Sigmoid colon (tissue), 7 donors: ENCODE results near the gene KCNH3. TPM values are rescaled to one million over a fixed set of nuclear protein-coding genes. Genes with fewer than 3 reads are reported as not detected.
"Not testable (repeated sequence)": the region's sequence is repeated elsewhere in the genome, so short reads cannot be mapped to it uniquely, and the experiment has no call there.

Experiments used
- DNase-seq: peaks from one replicate; pipeline ENCODE4 v3.0.0-alpha.2; 2019
- H3K27ac ChIP-seq, 4 donors: fragments of 200-600 bp; sonication (generic); one replicate each; pipeline ENCODE4 v1.5.1; 2016 to 2019; ENCODE audit warnings: mild to moderate bottlenecking in 1 of 4
- H3K27me3 ChIP-seq, 3 donors: fragments of 200-600 bp; sonication (generic); one replicate each; pipeline ENCODE4 v1.5.1; 2019; ENCODE audit warnings: mild to moderate bottlenecking in 1 of 3
- H3K36me3 ChIP-seq, 4 donors: fragments of 200-600 bp; sonication (generic); one replicate each; pipeline ENCODE4 v1.5.1; 2016 to 2019
- H3K4me1 ChIP-seq, 4 donors: fragments of 200-600 bp; sonication (generic); one replicate each; pipeline ENCODE4 v1.5.1; 2017 to 2019
- H3K4me3 ChIP-seq, 4 donors: fragments of 200-600 bp; sonication (generic); one replicate each; pipeline ENCODE4 v1.5.1; 2017 to 2019; ENCODE audit warnings: mild to moderate bottlenecking in 2 of 4, moderate library complexity in 1 of 4
- H3K9me3 ChIP-seq, 4 donors: fragments of 200-600 bp in 3 of 4; sonication (generic) in 3 of 4; one replicate each; pipeline versions ENCODE4 v1.5.1 to v1.6.1; 2013 to 2019
- EP300 ChIP-seq, 4 donors: sonication (generic); formaldehyde crosslinking; IDR thresholded peaks; one replicate each; pipeline ENCODE4 v1.6.1; 2017; ENCODE audit warnings: antibody characterized with exemption in 4 of 4
- POLR2A ChIP-seq, 2 donors: fragments of 450-650 bp; IDR thresholded peaks; one replicate each; pipeline ENCODE4 v1.6.1; 2016; ENCODE audit warnings: antibody characterized with exemption in 2 of 2, mild to moderate bottlenecking in 2 of 2, moderate library complexity in 2 of 2
- POLR2AphosphoS5 ChIP-seq, 4 donors: sonication (generic); formaldehyde crosslinking; IDR thresholded peaks; one replicate each; pipeline ENCODE4 v1.6.1; 2017; ENCODE audit warnings: antibody characterized with exemption in 4 of 4
- WGBS, 2 donors: extraction: QIAGEN DNeasy Blood & Tissue Kit; methylation state at CpG; one replicate each; pipeline ENCODE4 v1.1.7; 2013; 5-methylcytosine and 5-hydroxymethylcytosine counted together
- intact Hi-C: fragments of 100-400 bp; cut with DNase I; formaldehyde crosslinking; loops from one replicate; pipeline ENCODE4 v1.15.1; 2023
- polyA plus RNA-seq, 3 donors: library from polyadenylated mRNA; stranded (reverse); fragments of 200-250 nt; gene quantifications; one replicate each; pipeline ENCODE4 v1.2.3, GENCODE V29; 2013
- total RNA-seq, 4 donors: library from RNA; depleted of rRNA; stranded (reverse); fragments of >200 nt; gene quantifications; one replicate each; pipeline ENCODE4 v1.1.0, GENCODE V29; 2016
- TF ChIP-seq, protein P1 (sequence below), 4 experiments: fragments of 450-650 bp in 3 of 4; fragments of 200-600 bp in 1 of 4; IDR thresholded peaks; one replicate each; pipeline ENCODE4 v1.5.1; 2016 to 2019; ENCODE audit warnings: antibody characterized with exemption in 4 of 4, mild to moderate bottlenecking in 3 of 4, moderate library complexity in 2 of 4
- donor health status: healthy with polysubstance abuse.
- donor health status: Bipolar disorder and iron deficiency.
- donor health status: healthy.

Gene KCNH3
- total and polyA plus RNA-seq, 7 donors = 0.14 to 0.83 (median 0.36) TPM; not detected in 4

- H3K36me3 ChIP-seq = peaks cover 0 to 28% (median 0%) of the 10 kb centered on the region in 4 donors
- intact Hi-C loops = no loop called here
- no peaks in the 10 kb centered on the region for H3K9me3 ChIP-seq
- DNase-seq = no peak
- H3K27ac ChIP-seq = no peak overlapping the region
- TF ChIP-seq EP300 (IDR thresholded peaks at IDR 0.05) (no peak), POLR2A (IDR thresholded peaks at IDR 0.05) (no peak)
- TF ChIP-seq, protein P1, sequence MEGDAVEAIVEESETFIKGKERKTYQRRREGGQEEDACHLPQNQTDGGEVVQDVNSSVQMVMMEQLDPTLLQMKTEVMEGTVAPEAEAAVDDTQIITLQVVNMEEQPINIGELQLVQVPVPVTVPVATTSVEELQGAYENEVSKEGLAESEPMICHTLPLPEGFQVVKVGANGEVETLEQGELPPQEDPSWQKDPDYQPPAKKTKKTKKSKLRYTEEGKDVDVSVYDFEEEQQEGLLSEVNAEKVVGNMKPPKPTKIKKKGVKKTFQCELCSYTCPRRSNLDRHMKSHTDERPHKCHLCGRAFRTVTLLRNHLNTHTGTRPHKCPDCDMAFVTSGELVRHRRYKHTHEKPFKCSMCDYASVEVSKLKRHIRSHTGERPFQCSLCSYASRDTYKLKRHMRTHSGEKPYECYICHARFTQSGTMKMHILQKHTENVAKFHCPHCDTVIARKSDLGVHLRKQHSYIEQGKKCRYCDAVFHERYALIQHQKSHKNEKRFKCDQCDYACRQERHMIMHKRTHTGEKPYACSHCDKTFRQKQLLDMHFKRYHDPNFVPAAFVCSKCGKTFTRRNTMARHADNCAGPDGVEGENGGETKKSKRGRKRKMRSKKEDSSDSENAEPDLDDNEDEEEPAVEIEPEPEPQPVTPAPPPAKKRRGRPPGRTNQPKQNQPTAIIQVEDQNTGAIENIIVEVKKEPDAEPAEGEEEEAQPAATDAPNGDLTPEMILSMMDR (IDR thresholded peaks at IDR 0.05) = no peak
- H3K4me3 ChIP-seq = no peak overlapping the region
- no peaks in the 10 kb centered on the region for H3K27me3 ChIP-seq
- H3K4me1 ChIP-seq = no peaks in the 10 kb centered on the region
- 19 to 66% methylated on average over 5 of the region's 5 CpGs for WGBS, 2 donors
These were observed 35.1 kb upstream of the KCNH3 start for GRCh38 chr12:49503674-49504180.

DNA sequence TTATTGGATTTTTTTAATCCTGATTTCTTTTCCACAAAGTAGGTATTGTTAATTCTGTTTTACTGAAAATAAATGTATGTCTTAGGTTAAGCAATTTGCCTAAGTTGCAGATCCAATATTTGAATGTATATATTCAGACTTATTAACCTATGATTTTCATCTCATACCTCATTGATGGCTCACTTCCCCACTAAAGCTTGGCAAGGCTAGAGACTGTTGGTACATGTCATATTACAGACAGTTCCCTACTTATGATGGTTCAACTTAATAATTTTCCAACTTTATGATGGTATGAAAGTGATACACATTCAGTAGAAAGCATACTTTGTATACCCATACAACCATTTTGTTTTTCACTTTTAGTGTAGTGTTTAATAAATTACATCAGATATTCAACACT, 33.2 kb upstream of the KCNH3 start:
- peaks cover 0 to 18% (median 0%) of the 10 kb centered on the region in 4 donors for H3K36me3 ChIP-seq
- no peak for DNase-seq
- no peaks in the 10 kb centered on the region for H3K9me3 ChIP-seq
- H3K27me3 ChIP-seq = no peaks in the 10 kb centered on the region
- no peak overlapping the region for H3K27ac ChIP-seq
- H3K4me3 ChIP-seq = no peak overlapping the region
- intact Hi-C loops = no loop called here
- TF ChIP-seq POLR2AphosphoS5 (IDR thresholded peaks at IDR 0.05) = no peak
- TF ChIP-seq POLR2A (IDR thresholded peaks at IDR 0.05) = no peak
- TF ChIP-seq EP300 (IDR thresholded peaks at IDR 0.05) = no peak
- TF ChIP-seq, protein P1 (IDR thresholded peaks at IDR 0.05) = no peak
- peaks cover 0 to 1% (median 0%) of the 10 kb centered on the region in 4 donors for H3K4me1 ChIP-seq

DNA sequence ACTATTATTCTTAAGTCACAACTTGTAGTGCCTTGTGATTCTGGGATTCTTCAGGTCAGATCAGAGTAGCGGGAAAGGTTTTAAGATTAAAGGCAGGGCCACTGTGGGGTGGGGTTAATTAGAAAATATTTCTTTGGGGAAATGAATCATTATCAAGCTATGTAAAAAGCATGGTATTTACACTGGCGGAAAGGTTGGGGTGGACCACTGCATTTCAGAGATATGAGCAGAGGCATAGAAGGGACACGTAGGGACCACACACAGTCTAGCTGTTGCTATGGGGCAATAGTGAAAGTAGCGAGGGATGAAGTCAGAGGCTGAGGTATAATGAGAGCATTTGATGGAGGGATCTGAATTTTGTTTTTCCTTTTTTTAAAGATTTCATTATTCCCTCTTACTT, 31.7 kb upstream of the KCNH3 start:
- 95 to 96% methylated on average over 4 of the region's 4 CpGs for WGBS, 2 donors

GRCh38 chr12:49509681-49510080, 29.1 kb upstream of the KCNH3 start:
- H3K9me3 ChIP-seq, H3K4me1 ChIP-seq, H3K27ac ChIP-seq, DNase-seq, H3K4me3 ChIP-seq, H3K36me3 ChIP-seq, H3K27me3 ChIP-seq: not testable (repeated sequence)
- 93 to 95% methylated on average over 8 of the region's 8 CpGs for WGBS, 2 donors
- intact Hi-C loops = loop anchor here (5.0 kb wide), 1 partner anchor 222 kb away; no protein-coding TSS in a partner anchor

More for the DNA sequence above, 31.7 kb upstream of the KCNH3 start:
- DNase-seq = no peak
- TF ChIP-seq POLR2AphosphoS5 (IDR thresholded peaks at IDR 0.05) = no peak
- TF ChIP-seq, protein P1 (IDR thresholded peaks at IDR 0.05) = no peak
- TF ChIP-seq POLR2A (IDR thresholded peaks at IDR 0.05) = no peak
- TF ChIP-seq EP300 (IDR thresholded peaks at IDR 0.05) = no peak
- no peaks in the 10 kb centered on the region for H3K27me3 ChIP-seq
- intact Hi-C loops = no loop called here
- H3K27ac ChIP-seq = no peak overlapping the region
- H3K4me3 ChIP-seq = no peak overlapping the region
- H3K36me3 ChIP-seq = peaks cover 0 to 3% (median 0%) of the 10 kb centered on the region in 4 donors
- no peaks in the 10 kb centered on the region for H3K9me3 ChIP-seq
- peaks cover 0 to 4% (median 0%) of the 10 kb centered on the region in 4 donors for H3K4me1 ChIP-seq

DNA sequence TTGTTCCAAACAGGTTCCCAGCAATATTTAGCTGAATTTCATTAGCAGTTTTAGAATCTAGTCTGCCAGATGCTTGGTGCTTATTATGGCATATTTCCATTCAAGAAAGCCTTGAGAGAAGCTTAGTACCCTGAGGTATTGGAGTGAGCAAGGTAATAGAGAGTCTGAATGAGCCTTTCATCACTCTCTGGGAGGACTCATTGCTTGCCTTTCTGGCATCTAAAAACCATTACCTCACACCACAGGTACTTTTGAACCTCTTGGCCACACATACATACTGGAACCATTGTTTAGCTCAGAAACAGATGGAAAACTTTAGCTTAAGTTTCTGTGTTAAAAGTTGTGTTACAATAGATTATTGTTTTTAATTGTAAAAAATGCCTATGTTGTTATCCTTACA, 27.4 kb upstream of the KCNH3 start:
- TF ChIP-seq, protein P1 (IDR thresholded peaks at IDR 0.05) = no peak
- Histone ChIP-seq H3K27ac (no peak overlapping the region), H3K4me1 (peaks cover 0 to 4% (median 0%) of the 10 kb centered on the region in 4 donors), H3K36me3 (no peaks in the 10 kb centered on the region), H3K9me3 (no peaks in the 10 kb centered on the region), H3K27me3 (no peaks in the 10 kb centered on the region), H3K4me3 (no peak overlapping the region)
- DNase-seq = no peak
- intact Hi-C loops = loop anchor here (5.0 kb wide), 1 partner anchor 224 kb away; no protein-coding TSS in a partner anchor
